GM19463 (cell line): ENCODE data around the gene RSRP1.
"Not testable (repeated sequence)": the region's sequence is repeated elsewhere in the genome, so short reads cannot be mapped to it uniquely, and the experiment has no call there.

Experiments used
- ATAC-seq: cut with Tn5 transposase; IDR thresholded peaks from one replicate; pipeline ENCODE4 v1.9.1; 2021; ENCODE audit warnings: mild to moderate bottlenecking, moderate library complexity; ENCODE audit not compliant: unreplicated experiment

RSRP1 gene, protein sequence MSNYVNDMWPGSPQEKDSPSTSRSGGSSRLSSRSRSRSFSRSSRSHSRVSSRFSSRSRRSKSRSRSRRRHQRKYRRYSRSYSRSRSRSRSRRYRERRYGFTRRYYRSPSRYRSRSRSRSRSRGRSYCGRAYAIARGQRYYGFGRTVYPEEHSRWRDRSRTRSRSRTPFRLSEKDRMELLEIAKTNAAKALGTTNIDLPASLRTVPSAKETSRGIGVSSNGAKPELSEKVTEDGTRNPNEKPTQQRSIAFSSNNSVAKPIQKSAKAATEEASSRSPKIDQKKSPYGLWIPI

DNA sequence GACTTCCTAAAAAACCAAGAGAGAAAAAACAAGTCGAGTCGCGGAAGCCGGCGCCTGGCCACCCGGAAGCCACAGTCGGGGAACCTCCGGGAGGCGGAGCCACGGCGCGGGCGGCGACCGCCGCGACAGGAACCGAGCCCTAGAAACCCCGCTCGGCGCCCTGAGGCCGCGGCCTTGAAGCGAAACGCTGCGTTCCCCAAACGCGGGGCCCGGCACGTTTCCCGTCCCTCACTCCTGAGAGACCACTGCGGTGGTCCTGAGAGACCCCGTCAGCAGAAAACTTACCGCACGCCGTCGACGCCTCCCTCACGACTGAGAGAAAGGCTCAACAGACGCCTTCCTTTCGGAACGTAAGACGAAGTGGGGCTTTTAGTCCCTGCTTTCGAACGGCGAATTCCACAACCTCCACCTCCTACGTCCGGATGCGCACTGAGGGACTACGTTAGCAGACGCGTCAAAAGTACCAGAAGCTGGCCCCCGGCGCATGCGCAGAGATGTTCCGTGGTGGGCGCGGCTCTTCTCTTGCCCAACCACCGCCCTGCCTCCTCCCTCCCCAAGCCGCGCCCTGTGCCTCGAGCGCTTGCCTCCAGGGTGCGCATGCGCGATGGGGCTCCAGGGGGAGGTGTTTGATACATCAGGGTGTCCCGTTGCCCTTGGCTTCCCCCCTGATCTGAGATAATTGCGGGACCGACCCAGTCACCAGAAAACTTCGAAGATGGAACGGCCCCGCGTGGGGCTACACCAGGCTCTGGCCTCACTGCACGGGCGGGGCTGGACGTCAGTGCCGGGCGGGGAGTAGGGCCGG, at the start of gene RSRP1:
Gene RSRP1, minus strand, starts transcription at position 431 of the 805 bp plus-strand sequence. CDS start 491 bp downstream, outside the sequence.
- peak; percentile 78 for ATAC-seq

DNA sequence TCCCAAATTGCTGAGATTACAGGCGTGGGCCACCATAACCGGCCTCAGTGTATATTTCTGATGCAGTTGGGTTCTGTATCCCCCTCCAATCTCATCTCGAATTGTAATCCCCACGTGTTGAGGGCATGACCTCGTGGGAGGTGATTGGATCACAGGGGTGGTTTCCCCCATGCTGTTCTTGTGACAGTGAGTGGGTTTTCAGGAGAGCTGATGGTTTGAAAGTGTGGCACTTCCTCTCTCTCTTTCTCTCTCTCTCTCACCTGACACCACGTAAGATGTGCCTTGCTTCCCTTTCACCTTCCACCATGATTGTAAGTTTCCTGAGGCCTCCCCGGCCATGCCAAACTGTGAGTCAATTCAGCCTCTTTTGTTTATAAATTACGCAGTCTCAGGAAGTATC, 49.2 kb upstream of the RSRP1 start:
- not testable (repeated sequence) for ATAC-seq

DNA sequence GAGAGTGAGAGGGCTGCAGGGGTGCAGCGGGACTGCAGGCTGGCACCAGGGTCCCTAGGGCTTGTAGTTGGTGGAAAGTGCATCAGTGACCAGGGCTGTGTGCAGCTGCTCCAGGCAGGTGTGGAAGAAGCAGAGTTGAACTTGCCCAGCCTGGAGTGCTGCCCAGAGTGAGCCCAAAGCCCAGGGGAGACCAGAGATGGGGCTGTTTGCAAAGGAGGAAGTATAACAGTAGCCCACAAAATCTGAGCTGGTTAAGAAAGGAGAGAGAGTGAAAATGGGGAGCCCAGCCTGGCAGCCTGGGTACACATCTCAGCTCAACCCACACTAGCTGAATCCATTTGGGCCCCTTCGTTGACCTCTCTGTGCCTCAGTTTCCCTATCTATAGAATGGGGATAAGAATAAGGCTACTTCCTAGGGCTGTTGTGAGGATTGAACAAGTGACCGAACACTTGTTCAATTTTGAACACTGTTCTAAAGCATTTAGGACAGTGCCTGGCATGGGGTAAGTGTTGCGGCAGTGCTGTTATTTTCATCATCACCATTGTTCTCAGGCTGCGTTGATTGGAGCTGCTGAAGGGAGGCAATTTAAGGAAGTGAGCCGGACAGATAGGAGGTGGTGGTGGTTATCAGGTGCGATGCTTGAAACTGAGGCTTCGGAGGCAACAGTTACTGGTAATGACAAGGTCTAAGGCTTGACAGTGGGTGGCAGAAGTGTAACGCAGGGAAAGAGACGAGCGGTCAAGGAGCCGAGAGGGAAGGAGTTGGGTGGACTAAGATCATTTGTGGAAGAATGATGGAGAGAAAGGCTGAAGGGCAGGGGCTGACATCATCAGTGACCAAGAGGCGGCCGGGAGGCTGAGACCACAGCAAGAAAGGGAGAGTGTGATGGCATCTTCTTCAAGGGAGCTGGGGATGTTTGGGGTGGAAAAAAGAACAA, 47.9 kb upstream of the RSRP1 start:
- ATAC-seq: not testable (repeated sequence)

DNA sequence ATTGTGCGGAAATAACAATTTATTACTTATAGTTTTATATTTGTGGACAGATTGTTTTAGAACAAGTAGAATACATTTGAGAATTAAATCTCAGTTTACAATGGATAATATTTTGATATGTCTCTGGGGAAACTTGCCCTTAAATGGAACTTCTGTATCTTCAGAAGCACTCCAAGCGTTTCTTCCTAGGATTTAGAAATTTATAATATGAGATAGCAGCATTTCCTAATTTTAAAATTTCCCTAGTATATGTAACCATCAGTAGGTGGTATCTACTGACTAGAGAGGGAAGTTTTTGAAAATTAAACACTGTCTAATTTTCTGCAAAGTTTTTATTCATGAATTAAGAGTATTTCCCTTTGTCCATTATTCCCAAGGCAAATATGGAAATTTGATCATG, 46.2 kb upstream of the RSRP1 start:
- ATAC-seq: not testable (repeated sequence)

DNA sequence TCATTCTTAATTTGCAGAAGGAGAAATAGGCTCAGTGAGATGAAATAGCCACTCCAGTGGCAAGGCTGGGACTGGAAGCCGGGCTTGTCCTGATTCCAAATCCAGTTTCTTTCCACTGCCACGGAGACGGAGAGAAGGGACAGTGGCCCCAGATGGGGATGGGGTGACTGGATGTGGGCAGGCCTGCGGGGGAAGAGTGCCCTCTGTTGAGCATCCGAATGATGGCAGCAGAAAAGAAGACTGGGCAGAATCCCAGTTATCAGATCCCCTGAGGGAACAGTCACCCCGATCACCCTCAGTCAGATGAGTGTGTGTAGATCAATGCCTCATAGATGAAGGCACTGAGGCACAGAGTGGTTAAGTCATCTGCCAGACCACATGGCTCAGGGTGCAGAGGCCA, 42.8 kb upstream of the RSRP1 start:
- not testable (repeated sequence) for ATAC-seq

DNA sequence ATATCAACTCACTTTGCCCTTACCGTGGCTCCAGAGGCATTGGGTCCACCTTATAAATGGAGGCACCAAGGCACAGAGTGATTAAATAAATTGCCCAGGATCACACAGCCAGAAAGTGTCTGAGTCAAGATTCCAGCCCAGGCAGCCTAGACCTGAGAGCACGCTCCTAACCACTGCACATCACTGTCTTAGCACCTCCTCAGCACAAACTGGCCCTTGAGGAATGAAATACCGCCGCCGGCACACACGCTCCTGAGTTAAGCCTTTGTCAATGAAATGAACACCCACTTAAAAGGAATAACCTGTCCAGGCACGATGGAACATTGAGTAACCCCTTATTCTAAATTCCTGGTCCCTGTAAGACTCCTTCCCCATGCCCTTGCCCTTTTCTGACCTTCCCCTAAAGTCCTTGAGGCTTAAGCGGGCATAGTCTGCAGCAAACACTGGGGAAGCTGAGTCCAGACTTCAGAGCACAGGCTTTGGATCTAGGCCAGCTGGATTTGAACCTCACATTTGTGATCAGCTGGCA, 41.4 kb upstream of the RSRP1 start:
- ATAC-seq: not testable (repeated sequence)

DNA sequence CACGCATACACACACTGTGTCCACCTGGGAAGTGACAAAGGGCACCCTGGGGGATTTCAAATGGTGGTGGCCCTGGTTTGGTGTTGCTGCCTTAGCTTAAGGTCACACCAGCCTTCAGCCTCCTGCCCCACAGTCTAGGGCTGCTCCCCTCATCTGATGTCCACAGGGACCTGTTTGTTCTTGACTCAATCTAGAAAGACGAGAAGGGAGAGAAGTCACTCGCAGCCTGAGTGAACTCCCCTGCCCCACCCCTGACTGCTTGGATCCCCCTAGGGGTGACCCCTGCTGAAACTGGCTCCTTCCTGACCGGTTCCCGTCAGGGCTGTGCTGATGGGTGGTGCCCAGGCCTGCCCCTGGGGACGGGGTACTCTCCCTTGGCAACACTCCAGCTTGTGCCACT, 39.9 kb upstream of the RSRP1 start:
- ATAC-seq: not testable (repeated sequence)

DNA sequence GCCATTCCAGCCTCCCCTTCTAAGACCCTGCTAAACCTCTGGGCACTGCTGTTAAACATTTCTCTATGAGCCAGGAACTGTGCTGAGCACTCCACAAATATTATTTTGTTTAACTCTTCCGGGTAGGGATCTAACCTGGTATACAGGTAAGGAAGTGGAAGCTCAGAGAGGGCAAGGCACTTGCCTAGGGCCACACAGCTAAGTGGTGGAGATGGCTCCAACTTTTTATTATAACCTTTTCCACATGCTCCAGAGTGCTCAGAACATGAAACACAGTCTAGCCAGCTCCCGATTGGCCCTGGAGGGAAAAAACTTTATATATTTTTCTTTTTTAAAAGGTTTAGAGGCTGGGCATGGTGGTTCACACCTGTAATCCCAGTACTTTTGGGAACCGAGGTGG, 38.6 kb upstream of the RSRP1 start:
- not testable (repeated sequence) for ATAC-seq

DNA sequence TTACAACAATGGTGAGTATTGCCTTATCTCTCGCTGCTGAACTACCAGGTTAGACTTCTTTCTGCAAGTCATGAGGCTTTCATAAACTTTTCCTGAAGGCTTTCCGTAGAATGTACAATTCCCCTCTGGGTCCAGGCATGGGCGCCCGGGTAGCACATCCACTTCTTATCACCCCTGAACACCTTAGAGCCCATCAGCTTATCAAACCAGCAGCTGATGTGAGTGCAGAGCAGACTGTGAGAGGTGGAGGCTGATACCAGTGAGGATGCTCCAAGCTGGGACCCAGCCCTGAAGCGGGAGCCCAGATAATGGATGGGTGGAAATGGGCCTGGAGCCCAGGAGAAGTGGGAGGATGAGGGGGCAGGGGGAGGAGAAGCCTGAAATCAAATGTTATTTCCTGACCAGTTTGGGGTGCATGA, 32.4 kb upstream of the RSRP1 start:
- not testable (repeated sequence) for ATAC-seq

DNA sequence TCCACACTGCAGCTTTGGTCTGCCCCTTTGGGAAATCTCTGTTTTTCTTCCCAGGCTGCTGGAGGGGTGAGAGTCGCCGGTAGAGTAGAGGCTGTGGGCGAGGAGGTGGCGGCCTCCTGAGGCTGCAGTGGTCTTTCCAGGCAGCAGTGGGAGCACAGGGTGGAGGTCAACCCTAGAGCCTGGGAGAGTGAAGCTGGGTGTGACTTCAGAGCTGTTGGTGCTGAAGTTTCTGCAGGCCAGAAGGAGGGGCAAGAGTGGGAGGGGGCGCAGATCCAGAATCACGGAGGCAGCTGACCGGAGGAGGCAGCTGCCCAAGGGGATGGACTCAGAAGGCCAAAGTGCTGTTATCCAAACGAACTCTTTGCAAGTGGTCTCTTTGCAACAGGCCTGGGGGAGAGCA, 31.5 kb upstream of the RSRP1 start:
- not testable (repeated sequence) for ATAC-seq

DNA sequence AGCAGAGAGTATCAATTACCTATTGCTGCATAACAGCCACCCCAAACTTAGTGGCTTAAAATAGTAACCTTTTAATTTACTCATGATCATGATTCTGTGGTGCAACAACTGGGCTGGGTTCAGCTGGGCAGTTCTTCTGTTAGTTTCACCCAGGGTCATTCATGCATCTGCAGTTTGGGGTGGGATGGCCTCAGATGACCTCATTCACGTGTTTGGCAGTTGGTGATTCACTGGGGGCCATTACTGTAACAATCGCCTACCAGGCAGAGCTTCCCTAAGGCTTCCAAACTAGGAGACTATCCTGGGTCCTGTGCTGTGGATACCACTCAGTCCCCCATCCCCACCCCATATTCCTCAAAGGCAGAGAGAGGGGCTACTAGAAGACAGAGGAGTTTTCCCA, 31.1 kb upstream of the RSRP1 start:
- not testable (repeated sequence) for ATAC-seq

DNA sequence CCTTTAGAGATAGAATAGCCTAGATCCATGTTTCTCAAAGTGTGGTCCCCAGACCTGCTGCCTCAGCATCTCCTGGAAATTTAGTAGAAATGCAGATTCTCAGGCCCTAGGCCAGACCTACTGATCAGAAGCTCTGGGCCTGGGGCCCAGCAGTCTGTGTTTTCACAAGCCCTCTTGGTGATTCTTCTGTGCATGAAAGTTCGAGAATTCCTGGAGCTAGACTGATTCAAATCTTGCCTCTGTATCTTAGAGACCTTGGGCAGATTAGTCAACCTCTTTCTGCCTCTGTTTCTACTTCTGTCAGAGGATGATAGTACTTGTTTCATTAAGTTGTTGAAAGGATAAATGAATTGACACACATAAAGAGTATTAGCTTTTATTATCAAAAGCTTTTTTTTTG, 30.0 kb upstream of the RSRP1 start:
- ATAC-seq: not testable (repeated sequence)

DNA sequence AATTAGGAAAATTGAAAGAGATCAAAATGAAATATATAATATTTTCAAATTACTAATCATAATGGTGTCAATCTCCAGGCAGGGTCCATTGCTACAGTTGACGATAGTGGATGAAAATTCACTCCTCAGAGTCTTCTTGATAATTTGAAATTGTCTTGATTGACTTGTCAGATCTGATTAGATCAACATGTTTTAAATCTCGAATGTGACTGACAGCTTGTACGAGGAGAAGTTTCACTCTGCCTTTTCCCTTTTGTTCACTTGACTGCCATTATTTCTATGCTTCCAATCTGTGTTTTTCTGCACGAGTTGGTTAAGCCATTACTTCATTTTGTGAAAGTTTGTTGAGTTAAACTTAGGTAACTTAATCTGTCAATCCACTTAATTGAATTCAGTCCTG, 28.4 kb upstream of the RSRP1 start:
- ATAC-seq: not testable (repeated sequence)

DNA sequence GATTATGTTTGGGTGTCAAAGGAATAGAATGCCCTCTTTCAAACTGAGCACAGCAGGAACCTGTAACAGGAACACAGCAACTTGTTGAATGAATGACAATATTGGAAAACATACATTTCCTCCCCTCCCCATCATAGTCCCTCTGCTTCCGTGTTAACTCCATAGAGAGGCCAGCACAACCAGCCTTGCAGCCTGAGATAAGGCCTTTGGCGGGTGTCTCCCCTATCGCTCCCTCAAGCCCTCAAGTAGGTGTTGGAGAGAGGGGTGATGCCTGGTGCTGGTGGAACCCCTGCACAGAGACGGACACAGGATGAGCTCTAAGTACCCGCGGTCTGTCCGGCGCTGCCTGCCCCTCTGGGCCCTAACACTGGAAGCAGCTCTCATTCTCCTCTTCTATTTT, 25.0 kb upstream of the RSRP1 start, which contains the start of gene RHD:
Gene RHD, plus strand, starts transcription at position 272 of the 400 bp plus-strand sequence. Its CDS starts 39 bp downstream, at position 311.
- not testable (repeated sequence) for ATAC-seq

DNA sequence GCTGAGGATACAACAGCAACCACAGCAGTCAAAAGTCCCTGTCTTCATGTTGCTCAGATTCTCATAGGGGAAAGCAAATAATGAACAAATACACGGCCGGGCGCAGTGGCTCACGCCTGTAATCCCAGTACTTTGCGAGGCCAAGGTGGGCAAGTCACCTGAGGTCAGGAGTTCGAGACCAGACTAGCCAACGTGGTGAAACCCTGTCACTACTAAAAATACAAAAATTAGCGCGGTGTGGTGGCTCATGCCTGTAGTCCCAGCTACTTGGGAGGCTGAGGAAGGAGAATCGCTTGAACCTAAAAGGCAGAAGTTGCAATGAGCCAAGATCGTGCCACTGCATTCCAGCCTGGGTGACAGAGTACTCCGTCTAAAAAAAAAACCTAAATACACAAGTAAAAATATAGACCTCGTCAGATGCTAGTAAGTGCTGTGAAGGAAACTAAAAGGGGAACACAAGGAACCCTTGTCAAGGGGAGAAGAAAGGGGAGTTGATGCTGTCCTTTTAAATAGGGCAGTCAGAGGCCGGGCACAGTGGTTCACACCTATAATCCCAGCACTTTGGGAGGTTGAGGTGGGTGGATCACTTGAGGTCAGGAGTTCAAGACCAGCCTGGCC, 21.0 kb upstream of the RSRP1 start:
- ATAC-seq: not testable (repeated sequence)

DNA sequence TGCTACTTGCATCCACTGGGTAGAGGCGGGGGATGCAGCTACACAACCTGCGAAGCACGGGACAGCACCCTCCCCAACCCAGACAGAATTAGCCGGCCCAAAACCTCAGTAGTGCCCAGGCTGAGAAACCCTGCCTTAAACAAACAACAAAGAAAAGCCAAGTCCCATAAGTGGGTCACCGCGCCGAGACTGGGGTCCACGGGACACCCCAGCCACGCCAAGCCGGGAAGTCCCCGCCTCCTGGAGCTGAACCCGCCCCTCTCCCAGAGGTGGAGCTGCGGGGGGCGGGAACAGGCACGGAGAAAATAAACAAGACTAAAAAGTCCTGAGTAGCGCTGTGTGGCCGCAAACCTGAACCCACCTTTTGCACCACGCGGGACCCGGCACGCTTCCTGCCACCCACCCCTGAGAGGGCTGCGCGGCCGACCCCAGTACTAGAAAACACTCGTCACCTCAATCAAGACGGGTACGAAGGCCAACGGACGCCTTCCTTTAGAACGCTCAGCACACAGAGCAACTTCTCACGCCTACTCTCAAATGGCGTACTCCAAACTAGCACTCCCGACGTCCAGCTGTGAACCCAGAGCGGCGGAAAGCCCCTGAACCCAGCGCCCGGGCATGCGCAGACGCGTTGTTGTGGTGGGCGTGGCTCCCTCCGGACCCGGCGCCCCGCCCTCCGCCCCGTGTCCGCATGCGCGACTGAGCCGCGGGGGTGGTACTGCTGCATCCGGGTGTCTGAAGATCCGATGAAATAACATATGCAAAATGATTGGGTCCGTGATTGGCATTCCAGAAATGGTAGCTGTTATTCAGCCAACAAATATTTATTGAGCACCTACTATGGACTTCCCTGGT, 20.3 kb upstream of the RSRP1 start:
- peak; percentile 78 for ATAC-seq

DNA sequence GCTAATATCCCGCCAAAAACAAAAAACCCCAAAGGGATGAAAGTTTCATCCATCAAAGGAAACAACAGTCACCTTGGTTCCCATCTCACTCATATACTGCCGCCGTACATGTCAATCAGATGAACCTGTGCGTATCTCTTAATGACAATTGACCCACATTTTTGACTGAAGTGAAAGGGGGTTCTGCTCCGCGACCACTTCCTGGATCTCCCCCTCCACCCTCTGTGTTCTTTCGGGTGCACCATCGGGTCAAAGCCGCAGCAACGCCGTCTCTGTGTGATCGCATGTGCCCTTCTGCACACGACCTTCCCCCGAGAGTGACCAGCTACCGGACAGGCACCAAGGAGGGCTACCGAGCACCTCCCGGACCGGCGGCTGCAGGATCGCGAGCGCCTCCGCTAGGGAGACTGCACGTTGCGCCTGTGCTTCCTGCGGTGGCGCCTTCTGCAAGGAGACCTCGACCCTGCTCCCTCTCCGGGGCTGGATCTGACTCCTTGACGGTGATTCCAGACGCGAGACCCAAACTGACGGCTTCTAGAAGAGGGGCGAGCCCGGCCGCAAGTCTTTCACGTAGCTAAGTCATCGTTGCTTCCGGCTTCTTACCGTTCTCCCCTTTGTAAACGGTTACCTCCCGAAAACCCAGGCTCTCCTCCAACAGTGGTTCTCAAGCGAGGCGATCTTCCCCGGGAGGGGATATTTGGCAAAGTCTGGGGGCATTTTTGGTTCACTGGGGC, 19.5 kb upstream of the RSRP1 start:
- ATAC-seq: not testable (repeated sequence)

DNA sequence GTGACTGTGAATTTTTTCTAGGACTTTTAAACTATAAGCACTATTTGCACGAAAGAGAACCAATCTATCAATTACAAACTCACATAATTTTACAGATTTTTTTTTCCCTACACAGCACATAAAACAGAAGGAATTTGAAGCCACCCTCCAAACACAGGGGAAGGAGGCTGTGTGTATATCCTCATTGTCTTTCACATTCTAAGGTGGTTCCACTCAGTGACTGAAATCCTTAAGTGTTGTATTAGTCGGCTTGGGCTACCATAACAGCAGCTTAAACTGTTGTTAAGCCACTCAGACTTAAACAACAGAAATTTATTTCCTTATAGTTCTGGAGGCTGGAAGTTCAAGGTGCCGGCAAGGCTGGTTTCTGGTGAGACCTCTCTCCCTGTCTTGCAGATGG, 13.1 kb upstream of the RSRP1 start:
- ATAC-seq: not testable (repeated sequence)
